Measurements from ENCODE around the gene SCN10A.

Gene SCN10A

GRCh38 chr3:38739396-38739689, 76.7 kb downstream of the SCN10A start:
- Histone ChIP-seq H3K36me3 (no peaks in the 10 kb centered on the region), H3K4me3 (no peak overlapping the region), H3K27ac (no peak overlapping the region), H3K9me3 (no peaks in the 10 kb centered on the region), H3K4me1 (no peaks in the 10 kb centered on the region), H3K27me3 (no peaks in the 10 kb centered on the region)
- TF ChIP-seq CTCF (IDR thresholded peaks at IDR 0.05): no peak
- DNase-seq: no peak
- intact Hi-C loops (cut with DNase I; ENCODE audit: low total_unique reads): no loop called here

GRCh38 chr3:38738630-38739395, 77.2 kb downstream of the SCN10A start:
- intact Hi-C loops (cut with DNase I; ENCODE audit: low total_unique reads): no loop called here
- H3K9me3 ChIP-seq: no peaks in the 10 kb centered on the region
- no peaks in the 10 kb centered on the region for H3K36me3 ChIP-seq
- no peaks in the 10 kb centered on the region for H3K4me1 ChIP-seq
- H3K27ac ChIP-seq: no peak overlapping the region
- TF ChIP-seq CTCF (IDR thresholded peaks at IDR 0.05): peak in 1 of 2 experiments; percentile 6
- peak in 1 of 2 donors; percentile 24 for DNase-seq
- H3K4me3 ChIP-seq: no peak overlapping the region
- H3K27me3 ChIP-seq: no peaks in the 10 kb centered on the region

GRCh38 chr3:38731522-38731921, 84.5 kb downstream of the SCN10A start:
- Histone ChIP-seq H3K36me3 (no peaks in the 10 kb centered on the region), H3K27ac (no peak overlapping the region), H3K4me3 (no peak overlapping the region), H3K27me3 (no peaks in the 10 kb centered on the region), H3K4me1 (no peaks in the 10 kb centered on the region), H3K9me3 (no peaks in the 10 kb centered on the region)
- no peak for TF ChIP-seq CTCF (IDR thresholded peaks at IDR 0.05)
- DNase-seq: no peak
- intact Hi-C loops (cut with DNase I; ENCODE audit: low total_unique reads): no loop called here

GRCh38 chr3:38730281-38730680, 85.7 kb downstream of the SCN10A start:
- Histone ChIP-seq H3K27ac (no peak overlapping the region), H3K36me3 (no peaks in the 10 kb centered on the region), H3K27me3 (no peaks in the 10 kb centered on the region), H3K4me1 (no peaks in the 10 kb centered on the region), H3K4me3 (no peak overlapping the region), H3K9me3 (no peaks in the 10 kb centered on the region)
- TF ChIP-seq CTCF (IDR thresholded peaks at IDR 0.05): no peak
- intact Hi-C loops (cut with DNase I; ENCODE audit: low total_unique reads): no loop called here
- DNase-seq: no peak

GRCh38 chr3:38728008-38728407, 88.0 kb downstream of the SCN10A start:
- Histone ChIP-seq H3K27me3 (no peaks in the 10 kb centered on the region), H3K9me3 (no peaks in the 10 kb centered on the region), H3K4me3 (no peak overlapping the region), H3K27ac (no peak overlapping the region), H3K4me1 (peaks cover 0 to 16% (median 6%) of the 10 kb centered on the region in 4 donors), H3K36me3 (no peaks in the 10 kb centered on the region)
- no peak for DNase-seq
- intact Hi-C loops (cut with DNase I; ENCODE audit: low total_unique reads): no loop called here
- TF ChIP-seq CTCF (IDR thresholded peaks at IDR 0.05): no peak

GRCh38 chr3:38726751-38727150, 89.3 kb downstream of the SCN10A start:
- no peaks in the 10 kb centered on the region for H3K27me3 ChIP-seq
- H3K4me1 ChIP-seq: peaks cover 0 to 28% (median 15%) of the 10 kb centered on the region in 4 donors
- no peak overlapping the region for H3K27ac ChIP-seq
- no peak for DNase-seq
- no peak overlapping the region for H3K4me3 ChIP-seq
- no peaks in the 10 kb centered on the region for H3K9me3 ChIP-seq
- no peak for TF ChIP-seq CTCF (IDR thresholded peaks at IDR 0.05)
- H3K36me3 ChIP-seq: no peaks in the 10 kb centered on the region
- intact Hi-C loops (cut with DNase I; ENCODE audit: low total_unique reads): no loop called here

All from tibial artery (tissue), 4 donors.